Cerebellar cortex (tissue), 1 donor: ENCODE measurements around the gene WRAP53.

ENCODE experiments used
- DNase-seq: peaks from one replicate; pipeline ENCODE4 v3.0.0-alpha.2; 2015; ENCODE audit warnings: low spot score

WRAP53 gene

DNA sequence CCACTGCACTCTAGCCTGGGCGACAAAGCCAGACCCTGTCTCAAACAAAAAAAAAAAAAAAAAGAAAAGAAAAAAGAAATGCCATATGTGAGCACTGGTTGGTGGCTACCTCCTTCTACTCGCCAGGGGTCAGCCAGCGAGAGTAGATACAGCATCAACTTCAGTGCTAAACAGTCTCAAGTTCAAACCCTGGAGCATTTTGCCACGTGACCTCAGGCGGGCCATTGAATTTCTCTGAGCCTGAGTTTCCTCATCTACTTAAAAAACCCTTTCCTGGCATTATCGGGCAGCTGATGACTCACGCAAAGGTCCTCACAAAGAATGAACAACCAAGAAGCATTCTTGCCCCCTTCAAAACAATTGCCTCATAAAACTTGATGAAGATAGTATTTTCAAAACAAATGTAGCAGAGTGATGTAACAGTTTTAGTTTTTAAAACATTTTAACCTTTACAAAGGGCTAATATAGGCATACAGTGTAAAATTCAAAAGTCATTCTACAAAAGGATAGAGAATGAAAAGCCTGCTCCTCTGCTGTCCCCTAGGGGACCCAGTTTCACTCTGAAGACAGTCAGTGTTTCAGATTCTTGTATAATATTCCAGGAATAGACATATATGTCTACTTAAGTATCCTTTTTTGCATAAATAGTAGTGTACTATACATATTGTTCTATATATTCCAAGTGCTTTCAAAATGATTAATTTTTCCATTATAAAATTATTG lies 57.6 kb downstream of the WRAP53 start:
- DNase-seq: no peak

DNA sequence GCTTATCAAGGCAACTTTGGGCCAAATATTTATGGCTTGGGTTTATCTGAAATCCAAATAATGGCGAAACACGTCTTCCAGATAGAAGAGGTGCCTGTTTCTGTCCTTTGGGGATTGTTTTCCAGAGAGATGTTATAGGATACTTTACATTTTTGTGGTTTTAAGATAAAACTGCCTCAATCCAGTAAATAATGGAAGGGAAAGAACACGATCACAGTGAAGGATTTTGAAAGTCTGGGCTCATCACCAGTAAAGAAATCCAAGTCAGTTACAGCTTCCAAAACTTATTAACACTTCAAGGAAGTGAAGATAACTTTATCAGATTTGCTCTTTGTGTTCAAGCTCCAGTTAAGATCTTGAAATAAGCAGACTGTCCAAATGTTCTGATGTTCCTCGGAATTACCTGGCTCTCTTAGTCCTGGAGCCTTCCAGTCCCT lies 59.4 kb downstream of the WRAP53 start:
- DNase-seq: no peak

GRCh38 chr17:7748076-7748775 lies 59.9 kb downstream of the WRAP53 start:
- DNase-seq: no peak

- DNase-seq: no peak
Observed at GRCh38 chr17:7750321-7750821, 62.1 kb downstream of the WRAP53 start.
